Fibroblast of skin of back (primary cell): ENCODE measurements around the gene MFNG.

Experiments used
- DNase-seq: peaks from one replicate; pipeline ENCODE4 v3.0.0-alpha.2; 2013

The MFNG gene

DNA sequence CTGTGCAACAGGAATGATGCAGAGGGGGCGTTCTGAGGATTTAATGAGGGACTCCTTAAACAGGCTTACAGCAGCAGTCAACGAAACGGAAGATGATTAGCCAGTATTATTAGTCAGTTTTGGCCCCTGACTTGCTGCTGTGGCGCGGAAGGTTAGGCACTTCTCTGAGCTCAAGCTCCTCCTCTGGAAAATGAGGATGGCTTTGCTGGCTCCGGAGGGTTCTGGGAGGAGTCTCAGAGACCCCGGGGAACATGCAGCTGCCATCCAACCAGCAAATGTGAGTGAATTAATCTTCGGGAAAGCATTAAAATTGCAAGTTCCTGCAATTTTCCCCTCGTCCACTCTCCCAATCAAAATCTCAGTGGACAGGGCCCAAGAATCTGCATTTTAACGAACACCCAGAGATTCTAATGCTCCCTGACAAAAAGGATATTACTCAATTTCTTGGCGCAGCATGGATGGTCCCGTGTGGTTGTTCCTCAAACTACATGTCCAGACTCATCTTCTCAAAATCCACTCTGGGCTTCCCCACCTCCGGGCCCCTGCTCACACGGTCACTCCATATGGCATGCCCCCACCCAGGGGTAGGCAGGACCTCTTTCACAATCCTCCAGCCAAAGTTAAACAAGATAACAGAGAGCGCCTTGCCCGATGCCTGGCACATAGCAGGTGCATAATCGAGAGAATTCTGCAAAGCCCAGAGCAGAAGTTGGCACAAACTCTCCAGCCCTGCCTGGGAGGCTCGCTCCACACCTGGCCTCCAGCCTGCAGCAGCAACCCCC is 65.3 kb downstream of the MFNG start:
- no peak for DNase-seq

DNA sequence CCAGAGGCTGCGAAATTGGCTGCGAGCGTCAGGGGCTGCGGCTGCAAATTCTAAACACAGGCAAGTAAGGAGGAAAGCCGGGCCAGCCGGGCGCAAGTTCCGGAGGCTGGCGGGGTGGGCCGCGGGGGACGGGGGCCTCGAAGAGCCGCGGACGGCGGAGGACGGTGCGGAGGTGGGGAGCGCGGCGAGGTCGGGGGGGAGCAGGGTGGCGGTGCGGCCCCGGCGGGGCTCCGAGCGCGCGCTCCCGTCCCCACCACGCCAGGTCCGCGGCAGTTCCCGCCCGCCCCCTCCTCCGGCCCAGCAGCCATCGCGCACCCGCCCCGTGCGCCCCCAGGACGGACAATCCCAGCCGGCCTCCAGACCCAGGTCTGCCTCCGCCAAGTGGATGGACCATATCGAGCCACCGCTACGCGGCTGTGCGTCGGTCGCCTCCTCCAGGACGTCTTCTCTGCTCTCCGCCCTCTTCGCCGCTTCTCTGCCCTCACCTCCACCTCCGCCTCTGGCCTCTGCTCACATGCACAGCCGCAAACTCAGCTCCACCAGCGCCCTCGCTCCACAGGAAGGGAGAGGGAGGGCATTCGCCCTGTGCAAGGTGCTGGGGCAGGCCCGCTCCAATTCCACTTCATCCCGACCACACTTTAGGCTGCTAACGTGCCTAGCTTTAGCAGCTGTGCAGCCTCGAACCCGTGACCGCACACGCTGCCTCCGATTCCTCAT is 66.1 kb downstream of the MFNG start:
- DNase-seq: no peak

DNA sequence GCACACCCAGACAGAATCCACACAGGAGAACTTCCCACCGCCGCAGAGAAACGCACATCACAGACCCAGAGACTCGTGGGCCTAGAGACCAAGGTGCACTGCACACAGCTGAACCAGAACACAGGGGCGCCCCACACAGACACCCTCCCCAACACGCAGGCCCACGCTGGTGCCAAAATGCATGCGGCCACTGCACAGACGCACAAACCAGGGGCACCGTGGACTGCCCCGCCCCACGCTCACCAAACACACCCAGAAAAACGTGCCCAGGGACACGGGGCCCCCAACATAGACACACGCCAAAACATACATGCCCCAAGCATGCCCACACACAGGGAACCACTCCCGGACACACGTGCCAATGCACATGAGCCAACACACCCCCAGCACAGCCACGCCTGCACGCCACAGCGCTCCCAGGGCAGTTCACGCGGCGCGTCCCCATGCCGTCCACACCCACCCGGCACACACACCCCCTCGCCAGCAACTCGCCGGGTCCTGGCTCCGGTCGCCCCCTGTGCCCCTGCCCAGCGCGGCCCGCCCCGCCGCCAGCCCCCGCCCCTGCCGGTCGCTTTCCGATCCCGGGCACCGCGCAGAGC is 66.7 kb downstream of the MFNG start:
- DNase-seq: no peak
